Colonic mucosa (tissue), 4 donors: Measurements from ENCODE around the gene TTC7B. TPM values are rescaled to one million over a fixed set of nuclear protein-coding genes. Genes with fewer than 3 reads are reported as not detected.
"Not testable (repeated sequence)": the region's sequence is repeated elsewhere in the genome, so short reads cannot be mapped to it uniquely, and the experiment has no call there.

Experiments used
- DNase-seq: peaks from one replicate; pipeline ENCODE4 v3.0.0-alpha.2; 2020
- H3K27ac ChIP-seq: fragments of 200-600 bp; one replicate; pipeline ENCODE4 v1.8.0; 2021
- H3K27me3 ChIP-seq: fragments of 200-600 bp; one replicate; pipeline ENCODE4 v1.8.0; 2021
- H3K36me3 ChIP-seq: fragments of 200-600 bp; one replicate; pipeline ENCODE4 v1.8.0; 2021
- H3K4me1 ChIP-seq: fragments of 200-600 bp; one replicate; pipeline ENCODE4 v1.8.0; 2021; ENCODE audit warnings: mild to moderate bottlenecking
- H3K4me3 ChIP-seq: fragments of 200-600 bp; one replicate; pipeline ENCODE4 v1.8.0; 2021
- H3K9ac ChIP-seq, 2 donors: one replicate each; pipeline ENCODE4 v1.7.0; 2013; ENCODE audit warnings: control low read depth in 2 of 2, low read depth in 2 of 2, low read length in 2 of 2
- H3K9me3 ChIP-seq: fragments of 200-600 bp; one replicate; pipeline ENCODE4 v1.8.0; 2021
- CTCF ChIP-seq: fragments of 200-600 bp; IDR thresholded peaks from one replicate; pipeline ENCODE4 v1.8.0; 2022; ENCODE audit warnings: antibody characterized with exemption, mild to moderate bottlenecking
- intact Hi-C: fragments of 100-400 bp; cut with DNase I; formaldehyde crosslinking; loops from one replicate; pipeline ENCODE4 v1.14.1; 2022
- total RNA-seq, 2 donors: library from RNA; stranded (reverse); fragmentation: NEBNext Ultra II Directional in 1 of 2; extraction: Animal tissue kit (Norgen Biotek cat#: 25700) in 1 of 2; gene quantifications; one replicate each; pipeline ENCODE4 v1.2.1, GENCODE V29; 2021
- donor health status: healthy.
- donor health status: DM: no; HTN: no; CAD: no.
- donor health status: DM: no; HTN: no; CAD: no.

TTC7B gene
- total RNA-seq, 2 donors from 2014 or later = 3.3 to 11.8 TPM

GRCh38 chr14:90828642-90829487 lies 12.6 kb upstream of the TTC7B start:
- intact Hi-C loops = no loop called here
- Histone ChIP-seq H3K9me3 (no peaks in the 10 kb centered on the region), H3K9ac (peak overlapping the region; percentile 52 to 70), H3K36me3 (no peaks in the 10 kb centered on the region), H3K27ac (peak overlapping the region; percentile 72), H3K4me1 (no peaks in the 10 kb centered on the region), H3K4me3 (peak overlapping the region; percentile 12), H3K27me3 (no peaks in the 10 kb centered on the region)
- DNase-seq = no peak
- no peak for TF ChIP-seq CTCF

GRCh38 chr14:90827919-90828610 lies 11.8 kb upstream of the TTC7B start:
- Histone ChIP-seq H3K27ac (peak overlapping the region; percentile 72), H3K9ac (peak overlapping the region; percentile 60 to 76), H3K27me3 (no peaks in the 10 kb centered on the region), H3K9me3 (no peaks in the 10 kb centered on the region), H3K4me3 (peak overlapping the region; percentile 22), H3K4me1 (no peaks in the 10 kb centered on the region), H3K36me3 (no peaks in the 10 kb centered on the region)
- TF ChIP-seq CTCF = no peak
- intact Hi-C loops = no loop called here
- peak; percentile 95 for DNase-seq

GRCh38 chr14:90823542-90823941 lies 7.3 kb upstream of the TTC7B start:
- H3K9ac ChIP-seq, H3K27ac ChIP-seq, H3K9me3 ChIP-seq, H3K4me1 ChIP-seq, H3K36me3 ChIP-seq, H3K4me3 ChIP-seq, DNase-seq, H3K27me3 ChIP-seq, intact Hi-C loops: not testable (repeated sequence)

GRCh38 chr14:90820958-90821357 lies 4.7 kb upstream of the TTC7B start:
- H3K36me3 ChIP-seq = no peaks in the 10 kb centered on the region
- no peak for DNase-seq
- H3K9me3 ChIP-seq = no peaks in the 10 kb centered on the region
- H3K4me1 ChIP-seq = no peaks in the 10 kb centered on the region
- intact Hi-C loops = no loop called here
- no peak overlapping the region for H3K4me3 ChIP-seq
- no peak overlapping the region for H3K27ac ChIP-seq
- H3K27me3 ChIP-seq = no peaks in the 10 kb centered on the region
- no peak for TF ChIP-seq CTCF
- no peak overlapping the region for H3K9ac ChIP-seq

- no peak for DNase-seq
- H3K27me3 ChIP-seq = no peaks in the 10 kb centered on the region
- no peak for TF ChIP-seq CTCF
- H3K9ac ChIP-seq = no peak overlapping the region
- H3K9me3 ChIP-seq = no peaks in the 10 kb centered on the region
- intact Hi-C loops = no loop called here
- H3K27ac ChIP-seq = no peak overlapping the region
- no peaks in the 10 kb centered on the region for H3K4me1 ChIP-seq
- no peaks in the 10 kb centered on the region for H3K36me3 ChIP-seq
- H3K4me3 ChIP-seq = no peak overlapping the region
Measured at GRCh38 chr14:90819734-90820393, 3.6 kb upstream of the TTC7B start.
